Measurements from ENCODE around the gene CXCR5.

CXCR5 gene

GRCh38 chr11:118887206-118887605, 3.5 kb downstream of the CXCR5 start:
- ChIA-PET POLR2A (no interaction called here), CTCF (no interaction called here)
- H3K4me3 ChIP-seq (ENCODE audit: low read depth, low read length), result peak overlapping the region; percentile 20; the same call in 1 of the 2 replicates
- DNase-seq (ENCODE audit: low read depth, low spot score), result no peak
- TF ChIP-seq, protein P1, sequence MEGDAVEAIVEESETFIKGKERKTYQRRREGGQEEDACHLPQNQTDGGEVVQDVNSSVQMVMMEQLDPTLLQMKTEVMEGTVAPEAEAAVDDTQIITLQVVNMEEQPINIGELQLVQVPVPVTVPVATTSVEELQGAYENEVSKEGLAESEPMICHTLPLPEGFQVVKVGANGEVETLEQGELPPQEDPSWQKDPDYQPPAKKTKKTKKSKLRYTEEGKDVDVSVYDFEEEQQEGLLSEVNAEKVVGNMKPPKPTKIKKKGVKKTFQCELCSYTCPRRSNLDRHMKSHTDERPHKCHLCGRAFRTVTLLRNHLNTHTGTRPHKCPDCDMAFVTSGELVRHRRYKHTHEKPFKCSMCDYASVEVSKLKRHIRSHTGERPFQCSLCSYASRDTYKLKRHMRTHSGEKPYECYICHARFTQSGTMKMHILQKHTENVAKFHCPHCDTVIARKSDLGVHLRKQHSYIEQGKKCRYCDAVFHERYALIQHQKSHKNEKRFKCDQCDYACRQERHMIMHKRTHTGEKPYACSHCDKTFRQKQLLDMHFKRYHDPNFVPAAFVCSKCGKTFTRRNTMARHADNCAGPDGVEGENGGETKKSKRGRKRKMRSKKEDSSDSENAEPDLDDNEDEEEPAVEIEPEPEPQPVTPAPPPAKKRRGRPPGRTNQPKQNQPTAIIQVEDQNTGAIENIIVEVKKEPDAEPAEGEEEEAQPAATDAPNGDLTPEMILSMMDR (IDR thresholded peaks at IDR 0.05; ENCODE audit: insufficient read depth, low read length, missing control alignments), result no peak

DNA sequence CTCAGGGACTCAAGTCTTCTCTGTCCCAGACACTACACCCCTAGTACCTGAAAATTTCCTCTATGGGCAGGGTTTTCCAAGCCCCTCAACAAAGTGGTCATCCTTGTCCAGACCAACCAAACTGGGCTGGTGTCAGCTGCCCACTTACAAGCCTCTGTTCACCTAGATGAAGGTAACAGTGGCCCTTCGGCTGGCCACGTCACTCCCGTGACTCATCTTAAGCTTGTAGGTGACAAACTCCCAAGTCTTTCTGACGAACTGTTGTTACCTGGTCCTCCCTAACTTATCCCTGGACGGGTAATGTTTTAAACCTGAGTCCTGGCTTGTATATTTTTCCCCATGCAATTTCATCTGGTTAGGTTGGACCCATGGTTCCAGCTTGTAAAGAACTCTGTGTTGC, 4.7 kb downstream of the CXCR5 start:
- no peak overlapping the region for H3K4me3 ChIP-seq (ENCODE audit: low read depth, low read length)
- TF ChIP-seq, protein P1 (IDR thresholded peaks at IDR 0.05; ENCODE audit: insufficient read depth, low read length, missing control alignments), result no peak
- no peak for DNase-seq (ENCODE audit: low read depth, low spot score)
- ChIA-PET CTCF (interaction anchor here (0.7 to 1.1 kb wide), 3 partner anchors 10 to 196 kb away, joined by 3 to 5 read pairs (median 4); no protein-coding TSS in a partner anchor), POLR2A (no interaction called here)

GRCh38 chr11:118889797-118890196, 6.1 kb downstream of the CXCR5 start:
- CTCF ChIA-PET, result interaction anchor here (1.2 to 1.8 kb wide), 2 partner anchors 15 to 17 kb away, joined by 4 to 6 read pairs; no protein-coding TSS in a partner anchor
- no peak for DNase-seq (ENCODE audit: low read depth, low spot score)
- no peak overlapping the region for H3K4me3 ChIP-seq (ENCODE audit: low read depth, low read length)
- TF ChIP-seq, protein P1 (IDR thresholded peaks at IDR 0.05; ENCODE audit: insufficient read depth, low read length, missing control alignments), result no peak
- POLR2A ChIA-PET, result no interaction called here

DNA sequence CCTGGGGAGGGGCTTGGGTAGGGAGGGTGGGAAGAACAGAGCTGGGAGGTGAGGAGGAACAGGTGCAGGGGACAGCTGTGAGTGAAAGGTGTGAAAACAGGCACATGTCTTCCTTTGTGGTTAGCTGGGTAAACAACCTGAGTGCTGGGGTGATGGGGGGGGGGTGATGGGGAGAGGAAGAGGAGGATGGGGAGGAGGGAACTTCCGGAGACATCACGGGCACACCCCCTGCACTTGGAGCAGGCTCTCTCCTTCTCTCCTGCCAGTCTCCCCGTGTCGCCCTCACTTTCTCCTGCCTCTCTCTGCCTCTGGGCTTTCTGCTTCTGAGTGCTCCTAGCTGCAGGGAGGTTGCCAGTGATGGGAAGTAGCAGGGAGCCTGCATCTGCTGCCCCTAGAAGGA, 8.8 kb downstream of the CXCR5 start:
- ChIA-PET CTCF (interaction anchor here (1.1 to 1.5 kb wide), 3 partner anchors 10 to 101 kb away, joined by 3 read pairs; partner anchors contain the start of genes BCL9L and DDX6), POLR2A (no interaction called here)
- TF ChIP-seq, protein P1 (IDR thresholded peaks at IDR 0.05; ENCODE audit: insufficient read depth, low read length, missing control alignments), result no peak
- no peak for DNase-seq (ENCODE audit: low read depth, low spot score)
- H3K4me3 ChIP-seq (ENCODE audit: low read depth, low read length), result no peak overlapping the region

GRCh38 chr11:118892964-118893363, 9.3 kb downstream of the CXCR5 start:
- POLR2A ChIA-PET, result no interaction called here
- CTCF ChIA-PET, result no interaction called here
- no peak for DNase-seq (ENCODE audit: low read depth, low spot score)
- TF ChIP-seq, protein P1 (IDR thresholded peaks at IDR 0.05; ENCODE audit: insufficient read depth, low read length, missing control alignments), result no peak
- no peak overlapping the region for H3K4me3 ChIP-seq (ENCODE audit: low read depth, low read length)

GRCh38 chr11:118893662-118894061, 10.0 kb downstream of the CXCR5 start:
- DNase-seq (ENCODE audit: low read depth, low spot score), result no peak
- CTCF ChIA-PET, result no interaction called here
- TF ChIP-seq, protein P1 (IDR thresholded peaks at IDR 0.05; ENCODE audit: insufficient read depth, low read length, missing control alignments), result no peak
- POLR2A ChIA-PET, result interaction anchor here (1.7 kb wide), 1 partner anchor 104 kb away, joined by 5 read pairs; no protein-coding TSS in a partner anchor
- no peak overlapping the region for H3K4me3 ChIP-seq (ENCODE audit: low read depth, low read length)
